Measurements from ENCODE around the gene ATXN7L1.

ATXN7L1 gene

DNA sequence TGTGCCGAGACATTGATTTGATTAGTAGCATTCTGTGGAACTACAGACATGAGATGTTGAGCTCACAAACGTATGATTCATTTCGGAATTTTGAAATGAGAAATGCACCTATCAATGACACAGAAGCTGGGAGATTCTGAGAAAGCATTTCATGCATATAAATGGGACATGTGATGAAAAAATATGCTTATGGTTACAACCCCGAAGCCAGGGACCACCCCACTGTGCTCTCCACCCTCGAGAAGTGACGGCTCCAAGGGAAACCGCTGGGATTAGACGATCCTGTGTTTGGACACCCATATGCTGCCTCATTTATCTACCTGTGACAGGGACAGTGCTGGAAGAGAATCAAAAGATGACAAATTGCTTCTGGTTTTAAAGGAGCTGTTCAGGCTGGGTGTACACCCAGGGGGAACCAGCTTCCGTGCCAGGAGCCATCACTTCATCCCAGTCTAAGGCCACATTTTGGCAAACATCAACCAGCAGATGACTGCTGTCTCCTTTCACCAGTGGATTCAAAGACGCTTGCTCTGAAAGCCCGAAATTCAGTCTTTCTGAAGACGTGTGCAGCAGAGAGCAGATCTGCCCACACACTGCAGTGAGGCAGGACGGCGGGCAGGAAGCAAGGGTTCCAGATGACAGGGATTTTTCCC is 109.9 kb downstream of the ATXN7L1 start:
- TF ChIP-seq ZNF274 (IDR thresholded peaks at IDR 0.05; ENCODE audit: low read depth, low read length), result no peak
- no peak overlapping the region for H3K4me3 ChIP-seq (ENCODE audit: low read length)

- TF ChIP-seq ZNF274 (IDR thresholded peaks at IDR 0.05; ENCODE audit: low read depth, low read length), result no peak
- no peak overlapping the region for H3K4me3 ChIP-seq (ENCODE audit: low read length)
Observed at GRCh38 chr7:105765846-105766245, 110.6 kb downstream of the ATXN7L1 start.

DNA sequence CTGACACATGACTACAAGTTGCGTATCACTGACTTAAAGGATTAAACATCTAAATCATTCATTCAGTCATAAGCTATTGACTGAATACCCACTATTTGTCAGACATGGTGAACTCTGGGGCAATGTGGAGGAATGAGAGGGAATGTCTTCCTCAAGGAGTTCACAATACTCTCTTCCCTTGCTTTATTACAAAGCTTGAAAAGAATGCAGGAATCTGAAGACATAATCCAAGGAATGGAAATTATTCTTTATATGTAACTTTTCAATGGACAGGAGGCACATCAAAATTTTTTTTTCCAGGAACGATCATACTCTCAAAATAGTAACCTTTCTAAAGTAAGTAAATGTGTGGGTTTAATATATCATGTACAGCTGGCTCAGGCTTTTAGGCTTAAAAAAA is 111.9 kb downstream of the ATXN7L1 start:
- TF ChIP-seq ZNF274 (IDR thresholded peaks at IDR 0.05; ENCODE audit: low read depth, low read length), result no peak
- H3K4me3 ChIP-seq (ENCODE audit: low read length), result no peak overlapping the region

- no peak for TF ChIP-seq ZNF274 (IDR thresholded peaks at IDR 0.05; ENCODE audit: low read depth, low read length)
- H3K4me3 ChIP-seq (ENCODE audit: low read length), result no peak overlapping the region
Observed at GRCh38 chr7:105760551-105761447, 115.6 kb downstream of the ATXN7L1 start.

DNA sequence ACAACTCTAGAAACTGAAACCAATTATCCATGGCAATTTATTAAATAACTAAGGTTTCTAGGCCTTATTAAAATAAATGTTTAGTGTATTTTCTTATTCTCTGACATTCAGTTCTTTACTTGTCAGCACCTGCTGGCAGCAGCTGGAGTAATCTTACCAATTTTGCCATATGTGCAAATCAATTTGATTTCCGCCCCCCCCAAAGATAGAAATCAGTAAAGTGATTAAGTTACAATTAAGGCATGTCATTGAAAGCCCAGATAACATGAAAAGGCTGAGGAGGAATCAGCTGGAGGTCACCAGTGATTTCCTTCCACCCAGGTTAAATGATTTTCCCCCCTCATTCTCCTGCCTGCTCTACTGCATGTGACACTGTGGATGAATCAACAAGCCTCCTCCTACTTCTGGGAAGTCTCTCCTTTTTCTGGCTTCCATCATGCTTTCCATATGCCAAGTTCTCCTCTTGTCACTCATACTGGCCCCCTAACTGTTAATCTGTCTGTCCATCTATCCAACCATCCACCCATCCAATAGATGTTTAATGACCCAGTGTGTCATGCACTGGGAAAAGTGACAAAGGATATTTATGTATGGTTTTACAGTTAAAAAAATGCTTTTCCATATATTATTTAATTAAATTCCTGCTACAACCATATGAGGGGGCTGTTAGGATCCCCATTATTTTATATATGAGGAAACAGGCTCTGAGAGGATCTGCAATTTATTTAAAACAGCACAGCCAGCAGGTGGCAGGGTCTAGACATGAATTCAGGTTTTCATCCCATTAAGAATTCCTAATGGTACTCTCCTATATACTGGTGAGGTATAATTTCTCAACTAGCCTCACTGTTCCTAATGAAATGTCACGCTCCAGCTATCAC is 116.5 kb downstream of the ATXN7L1 start:
- no peak for TF ChIP-seq ZNF274 (IDR thresholded peaks at IDR 0.05; ENCODE audit: low read depth, low read length)
- no peak overlapping the region for H3K4me3 ChIP-seq (ENCODE audit: low read length)

- no peak overlapping the region for H3K4me3 ChIP-seq (ENCODE audit: low read length)
- TF ChIP-seq ZNF274 (IDR thresholded peaks at IDR 0.05; ENCODE audit: low read depth, low read length), result no peak
Observed at GRCh38 chr7:105756367-105756766, 120.0 kb downstream of the ATXN7L1 start.

- TF ChIP-seq ZNF274 (IDR thresholded peaks at IDR 0.05; ENCODE audit: low read depth, low read length), result no peak
- no peak overlapping the region for H3K4me3 ChIP-seq (ENCODE audit: low read length)
Observed at GRCh38 chr7:105752671-105753275, 123.6 kb downstream of the ATXN7L1 start.

DNA sequence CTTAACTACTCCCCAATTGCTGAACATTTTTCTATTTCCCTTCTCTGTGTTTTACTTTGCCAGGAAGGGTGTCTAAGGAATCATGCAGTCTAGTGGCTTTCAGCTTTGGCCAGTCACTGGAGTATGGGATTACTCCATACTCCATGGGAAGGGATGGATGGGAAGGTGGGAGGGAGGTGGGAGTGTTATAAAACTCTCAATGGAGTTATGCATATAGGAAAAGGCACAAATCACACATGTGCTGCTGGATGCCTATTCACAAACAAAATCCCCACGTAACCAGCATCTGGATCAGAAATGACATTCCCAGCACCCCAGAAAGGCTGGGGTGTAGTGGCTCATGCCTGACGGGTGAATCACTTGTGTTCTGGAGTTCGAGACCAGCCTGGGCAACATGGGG is 125.3 kb downstream of the ATXN7L1 start:
- TF ChIP-seq ZNF274 (IDR thresholded peaks at IDR 0.05; ENCODE audit: low read depth, low read length), result no peak
- no peak overlapping the region for H3K4me3 ChIP-seq (ENCODE audit: low read length)

- no peak for TF ChIP-seq ZNF274 (IDR thresholded peaks at IDR 0.05; ENCODE audit: low read depth, low read length)
Observed at GRCh38 chr7:105748701-105749100, 127.7 kb downstream of the ATXN7L1 start.

DNA sequence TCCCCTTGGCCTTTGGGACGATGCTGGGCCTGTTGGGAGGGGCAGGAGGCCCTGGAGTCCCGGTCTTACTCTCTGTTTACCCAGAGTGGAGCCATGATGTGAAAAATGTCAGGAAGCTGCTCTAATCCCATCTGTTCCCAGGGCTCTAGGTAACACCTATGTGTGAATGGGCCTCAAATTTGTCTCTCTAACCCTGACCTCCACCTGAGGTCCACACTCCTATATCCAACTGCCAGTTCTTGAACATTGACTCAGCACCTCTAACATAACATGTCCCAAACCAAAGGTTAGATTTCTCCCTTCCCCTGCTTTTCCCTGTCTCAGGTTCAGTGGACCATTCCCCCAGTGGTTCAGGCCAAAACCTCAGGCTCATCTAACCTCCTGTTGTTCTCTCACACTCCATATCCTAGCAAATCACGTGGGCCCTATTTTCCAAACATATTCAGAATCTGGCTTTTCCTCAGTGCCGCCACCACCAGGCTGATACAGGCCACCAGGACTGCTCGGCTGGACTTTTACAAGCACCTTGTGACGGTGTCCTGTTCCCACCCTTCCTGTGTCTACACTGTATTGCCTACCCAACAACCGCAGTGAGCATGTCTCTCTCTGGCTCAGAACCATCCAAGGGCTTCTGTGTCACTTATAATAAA is 130.6 kb downstream of the ATXN7L1 start:
- no peak for TF ChIP-seq ZNF274 (IDR thresholded peaks at IDR 0.05; ENCODE audit: low read depth, low read length)
- H3K4me3 ChIP-seq (ENCODE audit: low read length), result no peak overlapping the region

More at GRCh38 chr7:105748701-105749100, 127.7 kb downstream of the ATXN7L1 start:
- no peak overlapping the region for H3K4me3 ChIP-seq (ENCODE audit: low read length)

DNA sequence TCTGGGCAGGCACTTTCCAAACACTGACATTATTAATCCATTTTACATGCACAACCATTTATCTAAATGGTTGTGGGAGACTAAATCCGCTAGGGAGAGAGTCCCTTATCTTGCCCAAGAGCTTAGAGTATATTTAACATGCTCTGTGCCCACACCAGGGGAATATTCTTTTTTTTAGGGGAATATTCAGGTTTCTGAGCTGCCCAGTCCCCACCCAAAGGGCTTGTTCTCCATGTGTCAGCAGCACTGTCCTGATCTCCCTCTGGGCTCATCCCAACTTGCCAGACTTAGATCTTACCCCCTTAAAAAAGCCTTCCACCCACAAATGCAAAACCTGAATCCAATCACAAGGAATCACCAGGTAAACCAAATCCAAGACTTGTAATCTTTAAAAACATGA is 132.1 kb downstream of the ATXN7L1 start:
- TF ChIP-seq ZNF274 (IDR thresholded peaks at IDR 0.05; ENCODE audit: low read depth, low read length), result no peak
- H3K4me3 ChIP-seq (ENCODE audit: low read length), result no peak overlapping the region

- no peak for TF ChIP-seq ZNF274 (IDR thresholded peaks at IDR 0.05; ENCODE audit: low read depth, low read length)
- no peak overlapping the region for H3K4me3 ChIP-seq (ENCODE audit: low read length)
Observed at GRCh38 chr7:105743351-105744090, 132.9 kb downstream of the ATXN7L1 start.

- H3K4me3 ChIP-seq (ENCODE audit: low read length), result no peak overlapping the region
- TF ChIP-seq ZNF274 (IDR thresholded peaks at IDR 0.05; ENCODE audit: low read depth, low read length), result no peak
Observed at GRCh38 chr7:105742787-105743186, 133.6 kb downstream of the ATXN7L1 start.

Data from GM08714 (cell line).